GM21619 (cell line): ENCODE results near the gene SLC38A10.
A peak's percentile ranks its signal among the peaks of the same experiment; 100 is the strongest.

Experiments used
- ATAC-seq: cut with Tn5 transposase; IDR thresholded peaks from one replicate; pipeline ENCODE4 v1.9.1; 2021; ENCODE audit not compliant: unreplicated experiment

Gene SLC38A10

DNA sequence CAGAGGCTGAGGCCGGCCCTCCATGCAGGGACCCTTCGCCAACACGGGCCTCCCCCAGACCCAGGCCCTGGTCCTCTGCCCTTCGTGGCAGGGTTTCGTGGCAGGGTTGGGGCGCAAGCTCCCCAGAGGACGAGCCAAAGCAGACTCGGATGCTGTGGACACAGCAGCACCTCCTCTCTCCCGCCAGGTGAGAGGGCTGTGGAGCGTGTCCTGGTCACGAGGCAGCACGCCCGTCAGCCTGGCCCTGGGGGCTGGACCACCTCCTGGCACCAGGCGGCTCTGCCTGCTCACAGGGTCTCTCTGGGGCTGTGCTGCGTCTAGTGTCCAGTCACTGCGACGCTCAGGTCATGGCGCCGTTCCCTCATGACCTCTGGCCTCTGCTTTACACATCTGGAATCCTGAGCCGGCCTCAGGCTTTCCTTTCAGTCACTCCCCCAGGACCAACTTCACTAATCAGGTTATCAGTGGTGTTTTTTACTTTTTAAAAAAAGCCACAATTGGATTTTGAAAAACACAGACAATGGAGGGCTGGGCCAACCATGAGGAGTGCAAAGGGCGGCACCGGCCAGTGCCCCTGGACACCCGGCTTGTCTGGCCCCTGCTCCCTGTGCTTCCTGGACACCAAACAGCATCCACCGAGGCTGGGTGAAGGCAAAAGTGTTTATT is 50.6 kb downstream of the SLC38A10 start:
- no peak for ATAC-seq

- ATAC-seq = no peak
Observed at GRCh38 chr17:81243333-81243664, 51.8 kb downstream of the SLC38A10 start.

- no peak for ATAC-seq
Observed at GRCh38 chr17:81242421-81243332, 52.4 kb downstream of the SLC38A10 start.

- ATAC-seq = no peak
Observed at GRCh38 chr17:81241648-81242420, 53.3 kb downstream of the SLC38A10 start.

GRCh38 chr17:81241203-81241602 is 53.9 kb downstream of the SLC38A10 start:
- ATAC-seq = no peak

GRCh38 chr17:81240761-81241160 is 54.3 kb downstream of the SLC38A10 start:
- no peak for ATAC-seq

DNA sequence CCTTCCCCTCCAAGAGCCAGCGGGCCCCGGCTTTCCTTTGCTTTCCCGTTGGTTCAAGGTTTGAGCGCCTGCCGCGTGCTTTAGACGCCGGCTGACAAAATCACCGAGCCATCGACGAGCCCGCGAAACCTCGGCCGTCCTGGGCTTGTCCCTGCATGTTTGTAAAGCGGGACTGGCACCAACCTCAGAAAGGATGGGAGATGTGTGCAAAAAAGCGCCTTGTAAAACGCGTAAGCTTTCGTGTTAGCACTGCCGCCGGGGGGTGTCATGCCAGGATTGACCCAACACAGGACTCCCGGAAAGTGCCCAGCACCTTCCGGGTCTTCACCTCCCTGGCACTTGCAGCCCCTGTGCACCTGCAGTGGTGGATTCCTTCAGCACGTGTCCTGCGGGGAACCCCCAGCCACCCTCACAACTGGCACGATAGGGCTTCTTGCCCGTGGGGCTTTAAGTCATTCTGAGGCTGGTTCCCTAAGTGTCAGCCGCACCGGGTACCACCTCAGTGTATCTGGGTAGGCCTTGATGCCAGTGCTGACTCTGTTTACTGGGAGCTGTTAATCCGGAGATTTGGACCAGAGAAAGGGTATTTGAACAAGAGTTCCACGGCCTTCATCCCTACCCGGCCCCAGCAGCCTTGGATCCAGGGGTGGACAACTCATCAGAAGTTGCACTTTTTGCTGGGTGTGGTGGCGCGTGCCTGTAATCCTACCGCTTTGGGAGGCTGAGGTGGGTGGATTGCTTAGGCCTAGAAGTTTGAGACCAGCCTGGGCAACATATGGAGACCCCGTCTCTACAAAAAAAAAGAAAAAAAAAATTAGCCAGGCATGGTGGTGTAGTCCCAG is 55.2 kb downstream of the SLC38A10 start:
- no peak for ATAC-seq

- peak; percentile 86 for ATAC-seq
Observed at GRCh38 chr17:81238815-81239713, 56.0 kb downstream of the SLC38A10 start, which contains the start of the genes NDUFAF8 and TEPSIN. TSS of gene NDUFAF8 (plus strand) at chr17:81239318. CDS start at chr17:81239364, 46 bp downstream. TSS of gene TEPSIN (minus strand) at chr17:81239055. CDS start at chr17:81239033, 22 bp downstream.

DNA sequence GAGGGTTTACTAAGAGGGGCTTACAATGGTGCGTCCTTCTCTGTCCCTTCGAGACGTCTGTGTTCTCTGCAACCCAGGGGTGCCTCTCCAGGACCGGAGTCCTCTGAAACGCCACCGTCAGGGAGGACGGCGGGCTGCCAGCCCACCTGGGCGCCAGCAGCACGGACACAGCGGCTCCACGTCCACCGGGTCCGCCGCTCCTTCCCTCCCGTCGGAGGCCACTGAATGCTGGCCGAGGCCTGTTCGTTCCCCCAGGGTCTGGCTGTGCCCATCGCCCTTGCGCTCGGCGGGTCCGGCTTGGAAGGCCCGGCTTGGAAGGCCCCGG is 56.7 kb downstream of the SLC38A10 start:
- ATAC-seq = peak; percentile 2

DNA sequence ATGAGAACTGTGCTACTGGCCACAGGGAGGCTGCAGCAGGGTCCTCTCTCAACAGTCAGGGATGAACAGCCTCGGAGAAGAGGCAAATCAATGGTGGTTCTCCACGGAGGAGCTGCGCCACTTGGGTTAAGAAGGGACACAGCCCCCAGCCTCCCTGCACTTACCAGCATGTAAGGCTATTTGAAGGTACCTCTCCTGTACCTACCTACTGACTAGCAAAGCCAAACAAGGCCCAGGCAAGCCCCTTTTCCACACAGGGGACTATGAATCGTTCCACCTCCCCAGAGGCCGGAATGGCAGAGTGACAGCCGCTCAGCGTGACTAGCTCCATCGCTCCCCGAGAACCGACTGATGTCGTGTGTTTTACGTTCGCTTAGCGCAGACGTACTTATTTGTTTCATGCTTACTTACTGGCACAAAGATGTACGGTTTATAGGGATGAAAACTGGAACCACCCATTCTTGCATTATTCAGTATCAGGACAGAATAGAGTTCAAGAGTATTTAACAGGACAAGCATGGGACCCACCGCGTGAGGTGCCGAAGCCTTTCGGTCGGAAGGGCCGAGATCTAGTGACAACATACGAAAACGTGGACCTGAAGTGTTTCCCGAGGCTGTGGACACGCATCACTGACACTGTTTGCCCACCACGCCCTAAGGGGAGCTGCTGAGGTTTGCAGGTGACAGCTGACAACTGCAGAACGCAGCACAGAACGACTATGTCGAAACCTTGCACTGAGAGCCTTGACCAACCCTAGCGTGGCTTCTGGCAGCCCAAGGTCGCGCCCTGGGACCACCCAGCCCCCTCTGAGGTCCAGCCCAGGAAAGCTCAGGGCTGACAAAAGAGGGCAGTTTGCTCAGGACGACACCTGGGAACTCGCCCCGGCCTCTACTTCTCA is 57.3 kb downstream of the SLC38A10 start:
- no peak for ATAC-seq

GRCh38 chr17:81236784-81237183 is 58.3 kb downstream of the SLC38A10 start:
- no peak for ATAC-seq

GRCh38 chr17:81235822-81236740 is 59.0 kb downstream of the SLC38A10 start:
- no peak for ATAC-seq

DNA sequence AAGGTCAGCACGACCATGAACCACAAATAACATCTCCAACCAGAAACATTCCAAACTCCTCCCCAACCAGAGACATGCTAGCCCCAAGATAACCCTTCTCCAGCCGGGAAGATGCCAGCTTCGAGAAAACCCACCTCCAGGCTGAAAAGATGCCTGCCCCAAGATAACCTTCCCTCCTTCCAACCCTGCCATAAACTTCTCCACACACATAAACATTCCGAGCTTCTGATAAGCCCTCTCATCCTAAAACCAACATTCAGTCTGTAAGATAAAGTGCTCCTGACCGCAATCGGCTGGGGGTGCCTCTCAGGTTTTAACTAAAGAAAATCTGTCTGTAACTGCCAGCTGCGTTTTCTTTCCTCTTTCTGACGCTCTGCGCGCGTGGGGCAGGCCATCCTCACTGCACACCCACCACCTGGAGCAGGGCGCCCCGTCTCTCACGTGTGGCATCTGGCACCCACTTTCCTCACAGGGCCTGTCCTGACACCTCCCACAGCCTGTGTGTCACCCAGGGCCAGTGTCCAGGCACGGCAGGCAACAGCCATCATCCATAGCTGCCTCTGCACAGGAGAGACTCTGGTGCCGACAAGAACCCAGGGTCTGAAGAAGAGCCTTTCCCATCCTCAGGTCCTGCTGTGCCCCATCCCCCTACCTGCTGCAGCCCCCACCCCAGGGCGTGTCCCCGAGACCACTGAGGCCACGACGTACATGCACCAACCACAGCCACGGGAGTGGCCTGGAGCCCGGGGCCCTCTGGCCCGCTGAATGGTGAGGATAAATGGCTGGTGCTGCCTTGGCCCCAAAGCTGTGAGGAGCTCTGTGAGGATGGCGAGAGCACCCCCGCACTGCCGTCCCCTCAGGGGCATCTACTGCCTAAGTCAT is 59.9 kb downstream of the SLC38A10 start:
- ATAC-seq = no peak

- no peak for ATAC-seq
Observed at GRCh38 chr17:81234506-81234855, 60.6 kb downstream of the SLC38A10 start.

- no peak for ATAC-seq
Observed at GRCh38 chr17:81233811-81234505, 61.1 kb downstream of the SLC38A10 start.

DNA sequence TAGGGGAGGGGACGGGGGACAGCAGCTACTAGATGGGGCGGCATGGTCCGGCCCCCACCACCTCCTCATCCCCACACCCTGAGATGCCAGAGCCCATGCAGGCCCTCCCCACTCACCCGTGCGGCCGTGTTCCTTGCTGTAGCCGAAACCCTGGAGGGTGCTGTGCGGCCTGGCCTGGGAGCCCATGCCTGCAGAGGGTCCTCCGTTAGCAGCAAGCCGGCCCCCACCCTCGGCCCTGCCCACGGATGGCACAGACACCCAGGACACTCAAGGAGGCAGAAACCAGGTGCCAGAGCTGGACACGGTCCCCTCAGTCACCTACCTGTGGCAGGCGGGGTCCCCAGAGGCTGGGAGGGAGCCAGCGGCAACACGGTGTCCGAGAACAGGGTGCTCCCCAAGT is 61.8 kb downstream of the SLC38A10 start:
- no peak for ATAC-seq
